Measurements from ENCODE around the gene CLTA. TPM values are rescaled to one million over a fixed set of nuclear protein-coding genes. Genes with fewer than 3 reads are reported as not detected.

CLTA gene
- total RNA-seq, 1 experiment from 2014 or later: 760 TPM

DNA sequence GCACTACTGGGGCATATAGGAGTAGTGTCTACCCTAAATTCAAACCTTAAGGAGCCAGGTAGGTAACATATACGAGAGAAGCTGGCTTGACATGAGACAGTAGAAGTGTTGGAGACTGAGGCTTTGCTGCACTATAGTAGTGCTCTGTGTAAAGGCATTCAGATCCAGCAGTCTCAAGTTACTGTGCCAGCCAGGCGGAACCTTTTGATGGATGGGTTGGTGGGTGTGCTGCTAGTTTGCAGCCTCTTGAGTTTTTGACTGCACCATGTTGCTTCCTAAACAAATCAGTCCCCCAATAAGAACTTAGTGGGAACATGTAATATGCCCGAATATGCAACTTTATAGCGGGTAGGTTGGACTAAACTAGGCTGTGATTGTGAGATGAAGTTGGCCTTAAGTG lies 1.5 kb downstream of the CLTA start:
- peaks cover 11% of the 10 kb centered on the region for H3K36me3 ChIP-seq (ENCODE audit: control insufficient read depth, insufficient read depth, low read length)
- no peaks in the 10 kb centered on the region for H3K27me3 ChIP-seq (ENCODE audit: control insufficient read depth, insufficient read depth, low read length)
- ChIA-PET POLR2A (no interaction called here), CTCF (interaction anchor here (1.2 kb wide), 1 partner anchor 14 kb away, joined by 4 read pairs; no protein-coding TSS in a partner anchor)
- BruUV-seq (replicated peaks): no TSS peak
- H3K4me1 ChIP-seq (ENCODE audit: control insufficient read depth, insufficient read depth, low read length): peaks cover 30% of the 10 kb centered on the region
- DNase-seq (ENCODE audit: low read depth, low spot score): no peak
- no peak for TF ChIP-seq REST (IDR thresholded peaks at IDR 0.05; ENCODE audit: insufficient read depth in 1 of 2, low read depth in 2 of 2, low read length in 1 of 2)
- no peak for TF ChIP-seq SIN3A (IDR thresholded peaks at IDR 0.05; ENCODE audit: borderline replicate concordance, insufficient read depth, low read depth, low read length)
- TF ChIP-seq, protein P1, sequence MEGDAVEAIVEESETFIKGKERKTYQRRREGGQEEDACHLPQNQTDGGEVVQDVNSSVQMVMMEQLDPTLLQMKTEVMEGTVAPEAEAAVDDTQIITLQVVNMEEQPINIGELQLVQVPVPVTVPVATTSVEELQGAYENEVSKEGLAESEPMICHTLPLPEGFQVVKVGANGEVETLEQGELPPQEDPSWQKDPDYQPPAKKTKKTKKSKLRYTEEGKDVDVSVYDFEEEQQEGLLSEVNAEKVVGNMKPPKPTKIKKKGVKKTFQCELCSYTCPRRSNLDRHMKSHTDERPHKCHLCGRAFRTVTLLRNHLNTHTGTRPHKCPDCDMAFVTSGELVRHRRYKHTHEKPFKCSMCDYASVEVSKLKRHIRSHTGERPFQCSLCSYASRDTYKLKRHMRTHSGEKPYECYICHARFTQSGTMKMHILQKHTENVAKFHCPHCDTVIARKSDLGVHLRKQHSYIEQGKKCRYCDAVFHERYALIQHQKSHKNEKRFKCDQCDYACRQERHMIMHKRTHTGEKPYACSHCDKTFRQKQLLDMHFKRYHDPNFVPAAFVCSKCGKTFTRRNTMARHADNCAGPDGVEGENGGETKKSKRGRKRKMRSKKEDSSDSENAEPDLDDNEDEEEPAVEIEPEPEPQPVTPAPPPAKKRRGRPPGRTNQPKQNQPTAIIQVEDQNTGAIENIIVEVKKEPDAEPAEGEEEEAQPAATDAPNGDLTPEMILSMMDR (IDR thresholded peaks at IDR 0.05): no peak
- no peak for TF ChIP-seq POLR2AphosphoS5 (IDR thresholded peaks at IDR 0.05; ENCODE audit: low read depth, low read length)
- peak; percentile 75; the same call in 1 of the 2 replicates for TF ChIP-seq TCF7L2 (IDR thresholded peaks at IDR 0.05; ENCODE audit: low read depth, low read length)
- peak overlapping the region; percentile 78 to 97 for H3K4me3 ChIP-seq (ENCODE audit: low read depth in 2 of 2, low read length in 2 of 2)
- peak overlapping the region; percentile 99 for H3K27ac ChIP-seq (ENCODE audit: low read length)
- ATAC-seq: no peak
- intact Hi-C loops (cut with micrococcal nuclease; ENCODE audit: unreplicated experiment) (no loop called here), in situ Hi-C loops (cut with HindIII; ENCODE audit: low pct_unique_long_range_greater_than_20kb, low sequenced_read_pairs) (no loop called here)
- no peaks in the 10 kb centered on the region for H3K9me3 ChIP-seq (ENCODE audit: control insufficient read depth, insufficient read depth, low read depth, low read length)

GRCh38 chr9:36193023-36193422 lies 2.3 kb downstream of the CLTA start:
- intact Hi-C loops (cut with micrococcal nuclease; ENCODE audit: unreplicated experiment): no loop called here
- DNase-seq (ENCODE audit: low read depth, low spot score) (no peak), ATAC-seq (no peak)
- in situ Hi-C loops (cut with HindIII; ENCODE audit: low pct_unique_long_range_greater_than_20kb, low sequenced_read_pairs): no loop called here
- ChIA-PET CTCF (no interaction called here), POLR2A (interaction anchor here (0.5 kb wide), 1 partner anchor 38 kb away, joined by 4 read pairs; no protein-coding TSS in a partner anchor)
- Histone ChIP-seq H3K36me3 (ENCODE audit: control insufficient read depth, insufficient read depth, low read length) (peaks cover 18% of the 10 kb centered on the region), H3K4me3 (ENCODE audit: low read depth in 2 of 2, low read length in 2 of 2) (peak overlapping the region; percentile 78 to 97), H3K9me3 (ENCODE audit: control insufficient read depth, insufficient read depth, low read depth, low read length) (no peaks in the 10 kb centered on the region), H3K4me1 (ENCODE audit: control insufficient read depth, insufficient read depth, low read length) (peaks cover 30% of the 10 kb centered on the region), H3K27ac (ENCODE audit: low read length) (peak overlapping the region; percentile 99), H3K27me3 (ENCODE audit: control insufficient read depth, insufficient read depth, low read length) (no peaks in the 10 kb centered on the region)
- no TSS peak for BruUV-seq (replicated peaks)
- TF ChIP-seq POLR2AphosphoS5 (IDR thresholded peaks at IDR 0.05; ENCODE audit: low read depth, low read length) (no peak), SIN3A (IDR thresholded peaks at IDR 0.05; ENCODE audit: borderline replicate concordance, insufficient read depth, low read depth, low read length) (no peak), REST (IDR thresholded peaks at IDR 0.05; ENCODE audit: insufficient read depth in 1 of 2, low read depth in 2 of 2, low read length in 1 of 2) (no peak), TCF7L2 (IDR thresholded peaks at IDR 0.05; ENCODE audit: low read depth, low read length) (no peak)
- TF ChIP-seq, protein P1 (IDR thresholded peaks at IDR 0.05): no peak
